Stimulated activated CD8-positive, alpha-beta memory T cell treated with anti-CD3 and anti-CD28 coated beads, Interleukin-7, amount 100 ng/mL, for 1 hour (primary cell): ENCODE results near the gene ICOSLG.
"Not testable (repeated sequence)": the region's sequence is repeated elsewhere in the genome, so short reads cannot be mapped to it uniquely, and the experiment has no call there.

Experiments
- DNase-seq, 2 donors: peaks; one replicate each; pipeline ENCODE4 v3.0.0-alpha.2; 2020; ENCODE audit warnings: low read depth in 2 of 2

Gene ICOSLG

DNA sequence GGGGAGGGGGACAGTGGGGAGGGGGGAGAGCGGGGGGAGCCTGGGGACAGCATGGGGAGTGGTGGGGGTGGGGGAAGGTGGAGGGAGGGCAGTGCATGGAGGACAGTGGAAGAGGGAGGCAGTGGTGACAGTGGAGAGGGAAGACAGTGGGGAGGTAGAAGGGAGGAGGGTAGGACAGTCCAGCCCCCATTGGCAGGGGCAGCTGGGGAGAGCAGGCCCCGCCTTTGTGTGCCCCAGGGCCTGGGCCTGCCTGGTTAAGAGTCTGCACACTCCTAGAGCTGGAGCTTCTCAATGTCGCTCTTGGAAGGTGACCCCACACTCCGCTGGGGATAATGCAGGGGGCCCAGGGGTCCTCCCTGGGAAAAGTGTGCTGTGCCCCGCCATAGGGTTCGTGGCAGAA is 15.1 kb downstream of the ICOSLG start:
- DNase-seq: not testable (repeated sequence)

- DNase-seq: not testable (repeated sequence)
Measured at GRCh38 chr21:44223334-44223733, 17.4 kb downstream of the ICOSLG start.

GRCh38 chr21:44220674-44221073 is 20.1 kb downstream of the ICOSLG start:
- DNase-seq: not testable (repeated sequence)

DNA sequence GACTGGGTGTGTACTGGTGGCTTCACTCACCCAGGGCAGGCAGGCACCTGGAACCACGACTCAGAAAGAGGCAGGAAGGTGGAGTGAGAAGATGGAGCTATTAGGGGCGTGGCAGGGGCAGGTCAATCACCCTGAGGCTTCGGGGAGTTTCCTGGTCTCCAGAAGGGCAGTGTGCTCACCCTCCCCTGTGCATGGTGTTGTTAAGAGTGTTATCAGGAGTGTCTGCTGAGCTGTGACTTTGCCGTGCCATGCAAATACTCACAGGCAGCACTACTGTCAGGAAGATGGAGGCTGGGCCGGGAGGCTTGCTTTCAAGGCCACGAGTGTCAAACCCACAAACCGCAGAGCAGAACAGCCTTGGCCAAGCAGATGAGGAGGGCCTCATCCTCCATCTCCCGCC is 22.3 kb downstream of the ICOSLG start:
- DNase-seq: not testable (repeated sequence)

GRCh38 chr21:44211978-44212377 is 28.8 kb downstream of the ICOSLG start:
- not testable (repeated sequence) for DNase-seq

DNA sequence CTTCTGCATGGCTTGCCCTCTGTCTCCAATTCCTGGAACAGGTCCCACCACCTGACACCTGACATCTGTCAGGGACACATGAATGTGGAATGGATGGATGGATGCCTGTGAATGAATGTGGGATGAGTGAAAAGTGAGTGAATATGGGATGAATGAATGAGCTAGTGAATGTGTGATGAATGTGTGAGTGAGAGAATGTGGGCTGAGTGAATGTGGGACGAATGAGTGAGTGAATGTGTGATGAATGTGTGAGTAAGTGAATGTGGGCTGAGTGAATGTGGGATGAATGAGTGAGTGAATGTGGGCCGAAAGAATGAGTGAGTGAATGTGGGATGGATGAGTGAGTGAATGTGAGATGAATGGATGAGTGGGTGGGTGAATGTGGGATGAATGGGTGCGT is 29.2 kb downstream of the ICOSLG start:
- DNase-seq: not testable (repeated sequence)

GRCh38 chr21:44207860-44208646 is 32.7 kb downstream of the ICOSLG start:
- DNase-seq: not testable (repeated sequence)

DNA sequence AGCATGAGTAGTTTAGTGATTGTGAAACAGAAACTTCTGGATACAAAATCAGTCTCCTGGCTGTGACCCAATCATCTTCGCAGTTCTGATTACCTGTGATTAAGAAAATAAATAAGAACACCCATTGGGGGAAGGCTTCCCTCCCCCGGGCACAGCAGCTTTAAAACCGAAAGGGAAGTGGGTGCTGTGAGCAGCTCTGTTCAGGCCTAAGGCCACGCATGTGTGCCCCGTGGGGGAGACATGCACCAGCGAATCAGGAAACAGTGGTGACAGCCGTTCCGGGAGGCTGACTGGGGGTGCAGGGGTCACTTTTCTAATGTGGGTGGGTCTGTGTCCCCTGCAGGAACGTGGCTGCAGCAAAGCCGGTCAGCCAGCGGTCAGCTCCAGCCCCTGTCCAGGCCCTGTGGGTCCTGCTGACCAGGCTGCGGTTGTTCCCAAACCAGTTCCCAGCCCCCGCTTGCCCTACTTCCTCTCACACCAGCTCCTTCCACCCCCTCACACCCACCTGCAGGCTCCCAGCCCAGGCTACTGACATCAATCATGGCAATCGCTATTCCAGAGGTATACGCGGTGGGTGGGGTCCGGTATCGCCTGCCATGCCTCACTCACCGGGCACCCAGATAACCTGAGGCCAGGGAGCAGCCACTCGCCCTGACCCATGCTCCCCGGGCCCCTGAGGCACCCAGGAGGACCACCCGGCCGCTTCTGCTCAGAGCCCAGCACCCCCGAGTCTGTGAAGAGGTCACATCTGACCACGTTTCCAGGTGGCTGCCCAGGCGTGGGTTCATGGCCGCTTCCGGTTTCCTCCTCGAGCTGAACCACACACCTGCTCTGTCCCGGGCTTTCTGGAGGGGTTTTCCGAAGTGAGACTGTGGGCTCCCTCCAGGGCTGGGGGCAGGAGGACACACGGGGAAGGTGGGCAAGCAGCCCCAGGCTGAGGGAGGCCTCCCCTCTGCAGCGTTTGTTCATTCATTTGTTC is 33.8 kb downstream of the ICOSLG start:
- DNase-seq: not testable (repeated sequence)

GRCh38 chr21:44206187-44206586 is 34.6 kb downstream of the ICOSLG start:
- DNase-seq: not testable (repeated sequence)

DNA sequence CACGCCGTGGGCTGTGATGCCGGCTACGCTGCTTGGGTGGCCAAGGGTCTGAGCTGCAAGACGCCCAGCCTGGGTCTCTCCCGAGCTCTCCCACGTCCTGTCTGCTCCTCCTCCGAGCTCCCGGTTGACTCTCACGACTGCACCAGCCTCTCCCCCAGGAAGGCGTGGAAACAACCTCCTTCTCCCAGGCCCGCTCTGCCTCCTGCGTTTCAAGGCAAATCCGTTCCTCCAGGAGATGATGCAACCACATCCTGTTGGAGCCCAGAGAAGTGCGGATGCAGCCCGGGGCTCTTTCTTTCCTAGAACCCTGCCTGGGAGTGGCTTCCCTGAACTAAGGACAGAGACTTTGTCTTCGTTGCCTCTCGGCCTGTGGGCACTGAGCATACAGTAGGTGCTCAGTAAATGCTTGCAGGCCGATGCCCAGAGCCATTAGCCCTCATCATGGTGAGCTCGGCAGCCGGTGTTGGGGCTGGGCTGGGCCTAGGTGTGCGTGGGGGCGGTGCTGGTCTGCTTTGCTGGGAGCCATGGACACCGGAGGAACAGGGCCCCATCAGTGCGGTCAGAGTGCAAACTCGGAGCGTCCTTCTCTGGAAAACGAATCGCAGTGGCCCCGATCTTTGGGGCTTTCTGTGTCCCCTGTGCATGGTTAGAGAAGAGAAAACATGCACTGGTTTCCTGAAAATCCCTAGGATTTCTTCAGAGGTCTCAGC is 38.0 kb downstream of the ICOSLG start:
- DNase-seq: not testable (repeated sequence)

- not testable (repeated sequence) for DNase-seq
Measured at GRCh38 chr21:44199997-44200396, 40.7 kb downstream of the ICOSLG start.

- DNase-seq: no peak
Measured at GRCh38 chr21:44199448-44199847, 41.3 kb downstream of the ICOSLG start.

GRCh38 chr21:44197156-44197516 is 43.6 kb downstream of the ICOSLG start:
- DNase-seq: not testable (repeated sequence)

- peak in 1 of 2 donors; percentile 29 for DNase-seq
Measured at GRCh38 chr21:44196212-44197155, 44.3 kb downstream of the ICOSLG start.

DNA sequence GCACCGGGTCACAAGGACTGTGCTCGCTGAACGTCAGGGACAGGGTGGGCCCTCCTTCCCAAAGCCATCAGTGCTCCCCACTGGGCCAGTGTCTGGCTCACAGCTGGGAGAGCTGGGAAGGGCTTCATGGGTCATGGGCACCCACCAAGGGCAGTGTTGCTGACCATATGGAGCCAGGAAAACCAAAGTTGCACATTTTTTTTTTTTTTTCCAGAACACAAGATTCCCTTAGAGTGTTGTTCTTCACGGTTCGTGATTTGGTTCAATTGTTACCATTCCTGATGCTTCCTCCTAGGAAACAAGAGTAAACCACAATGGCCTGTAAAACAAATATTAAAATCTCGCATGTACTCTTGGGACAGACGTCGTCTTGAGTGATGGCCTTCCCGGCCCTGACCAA is 45.9 kb downstream of the ICOSLG start:
- DNase-seq: not testable (repeated sequence)

DNA sequence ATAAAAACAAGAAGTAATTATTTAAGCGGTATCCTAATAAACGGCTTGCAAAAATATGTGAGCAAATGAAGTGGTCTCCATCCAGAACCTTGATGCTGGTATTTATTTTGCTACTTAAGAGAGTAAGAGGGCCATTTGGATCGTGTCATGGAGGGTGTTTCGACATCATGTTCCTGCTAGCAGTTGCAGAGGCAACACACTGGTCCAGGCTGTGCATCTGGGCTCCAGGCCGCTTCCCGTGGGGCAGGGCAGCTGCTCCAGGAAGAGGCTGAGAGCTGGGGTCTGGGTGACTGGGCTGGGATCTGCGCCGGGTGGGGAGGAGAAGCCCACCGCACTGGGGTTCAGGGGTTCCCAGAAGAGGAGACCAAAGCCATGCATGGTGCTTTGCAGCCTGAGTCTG is 46.3 kb downstream of the ICOSLG start:
- DNase-seq: not testable (repeated sequence)

DNA sequence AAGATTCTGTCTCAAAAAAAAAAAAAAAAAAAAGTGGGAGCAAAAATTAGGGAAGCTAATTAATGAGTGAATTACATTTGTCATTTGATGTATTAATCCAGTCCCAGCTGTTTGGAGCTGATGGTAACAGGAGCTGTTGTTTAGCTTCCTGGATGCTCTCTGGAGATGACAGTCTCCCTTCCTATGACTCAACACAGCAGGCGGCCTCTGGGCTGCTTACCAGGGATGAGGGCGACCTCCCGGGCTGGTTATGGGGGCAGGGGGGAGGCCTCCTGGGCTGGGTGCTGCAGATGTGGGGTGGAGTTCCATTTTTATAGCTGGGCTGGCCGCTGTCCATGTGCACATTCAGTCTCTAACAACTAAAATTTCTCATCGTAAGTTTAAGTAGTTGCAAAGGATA is 47.6 kb downstream of the ICOSLG start:
- DNase-seq: not testable (repeated sequence)

- not testable (repeated sequence) for DNase-seq
Measured at GRCh38 chr21:44190349-44191271, 50.1 kb downstream of the ICOSLG start.

DNA sequence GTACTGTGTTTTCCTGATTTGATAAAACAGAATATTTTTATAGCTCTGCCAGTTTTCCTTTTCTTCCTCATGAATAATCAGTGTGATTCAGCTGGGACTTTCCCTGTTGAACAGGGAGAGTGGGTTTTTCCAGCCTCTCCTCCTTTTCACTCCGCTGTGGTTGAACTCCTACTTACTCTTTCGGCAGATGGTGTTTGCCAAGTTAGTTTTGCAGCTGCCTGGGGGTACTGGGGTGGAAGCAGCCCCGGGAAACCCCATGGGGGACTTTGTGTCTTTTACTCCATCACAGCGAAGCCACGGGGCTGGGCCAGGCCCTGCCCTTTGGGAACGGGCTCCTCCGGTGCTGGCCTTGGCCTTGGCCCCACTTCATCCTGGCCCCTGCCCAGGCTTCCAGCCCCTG is 55.9 kb downstream of the ICOSLG start:
- DNase-seq: not testable (repeated sequence)

DNA sequence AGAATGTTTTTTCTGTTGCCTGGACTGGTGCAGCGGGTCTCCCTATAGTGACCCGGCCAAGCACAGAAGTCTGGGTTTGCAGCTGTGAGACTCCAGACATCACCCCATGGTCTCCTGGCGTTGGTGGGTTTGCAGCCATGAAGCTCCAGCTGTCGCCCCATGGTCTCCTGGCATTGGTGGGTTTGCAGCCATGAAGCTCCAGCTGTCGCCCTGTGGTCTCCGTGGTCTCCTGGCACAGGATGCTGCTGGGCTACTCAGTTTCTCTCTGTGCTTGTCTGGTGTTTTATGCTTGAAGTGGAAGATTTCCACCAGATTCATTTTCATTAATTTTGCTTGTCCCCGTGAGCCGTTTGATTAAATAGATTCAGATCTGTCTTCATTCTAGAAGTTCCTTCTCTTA is 58.5 kb downstream of the ICOSLG start:
- not testable (repeated sequence) for DNase-seq
